DMS153 treated with DMSO at 0.1 percent for 48 hours (cell line): Measurements from ENCODE around the gene ANKZF1.

Experiments
- DNase-seq: peaks from one replicate; lab custom pipeline; 2025; ENCODE audit not compliant: unreplicated experiment; lab: John Stamatoyannopoulos, UW

Gene ANKZF1

DNA sequence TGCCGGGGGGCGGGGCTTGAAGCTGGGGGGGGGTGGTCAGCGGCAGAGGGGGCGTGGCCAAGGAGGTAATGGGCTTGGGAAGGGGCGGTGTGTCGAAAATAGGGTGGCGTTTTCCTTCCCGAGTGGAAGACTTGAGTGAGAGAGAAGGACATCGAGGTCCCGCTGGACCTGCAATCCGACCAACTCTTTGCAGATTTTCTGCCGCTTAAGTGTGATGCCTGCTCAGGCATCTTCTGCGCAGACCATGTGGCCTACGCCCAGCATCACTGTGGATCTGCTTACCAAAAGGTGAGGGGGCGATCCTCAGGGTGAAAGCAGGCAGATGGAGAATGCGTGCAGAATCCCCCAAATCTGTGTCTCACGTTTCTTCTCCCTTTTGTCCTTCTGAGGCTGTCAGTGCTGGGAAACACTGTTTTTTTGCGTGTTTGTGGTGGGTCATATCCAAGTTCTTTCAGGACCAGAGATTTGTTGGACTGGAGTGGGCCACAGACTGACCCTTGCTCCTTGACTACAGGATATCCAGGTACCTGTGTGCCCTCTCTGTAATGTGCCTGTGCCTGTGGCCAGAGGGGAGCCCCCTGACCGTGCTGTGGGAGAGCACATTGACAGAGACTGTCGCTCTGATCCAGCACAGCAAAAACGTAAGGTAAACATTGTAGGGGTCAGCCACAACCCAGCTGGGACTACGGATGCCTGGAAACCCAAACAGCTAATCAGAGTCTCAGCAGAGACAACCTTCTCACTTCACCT is 22.3 kb upstream of the ANKZF1 start:
- DNase-seq: no peak

- DNase-seq: no peak
Observed at GRCh38 chr2:219207884-219208740, 21.5 kb upstream of the ANKZF1 start.

DNA sequence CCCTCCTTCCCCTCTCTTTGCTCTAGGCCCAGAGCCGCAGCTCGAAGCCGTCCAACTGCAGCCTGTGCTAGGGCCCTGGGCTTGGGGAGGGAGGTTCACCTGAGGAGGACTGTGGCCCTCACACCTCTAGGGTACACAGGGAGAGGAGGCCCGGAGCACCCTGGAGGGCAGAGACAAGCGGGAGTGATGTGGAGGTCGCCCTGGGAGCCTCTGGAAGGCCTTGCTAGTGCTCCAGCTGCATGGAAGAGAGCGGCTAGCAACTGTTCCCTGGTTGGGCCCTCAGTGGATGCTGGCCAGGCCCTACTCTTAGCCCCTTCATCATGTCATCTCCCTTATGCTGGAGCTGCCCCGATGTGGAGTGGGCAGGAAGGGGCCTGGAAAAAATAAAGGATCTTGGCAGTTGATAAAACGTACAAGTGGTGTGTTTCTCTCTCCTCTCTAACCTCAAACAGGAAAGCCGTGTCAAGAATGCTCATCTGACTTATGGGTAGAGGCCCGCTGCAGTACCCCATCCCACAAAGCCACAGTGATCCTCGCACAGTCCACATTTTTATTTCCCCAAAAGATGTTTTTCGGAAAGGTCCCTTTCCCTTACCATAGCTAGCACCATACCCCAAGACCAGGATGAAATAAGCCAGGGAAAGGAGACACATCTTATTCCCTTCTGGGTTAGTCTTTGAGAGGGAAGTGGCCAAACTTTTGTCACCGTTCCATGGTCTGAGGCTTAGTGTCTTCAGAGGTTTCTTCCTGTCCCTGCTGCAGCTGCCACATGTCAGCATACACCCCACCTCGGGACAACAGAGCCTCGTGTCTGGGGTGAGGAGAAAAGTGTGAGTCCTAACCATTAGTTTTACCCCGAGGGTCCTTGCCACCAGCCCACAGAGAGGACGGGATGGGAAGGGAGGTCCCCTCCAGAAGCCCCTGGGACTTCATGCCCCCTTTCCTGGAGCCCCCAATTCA is 20.1 kb upstream of the ANKZF1 start:
- DNase-seq: no peak

DNA sequence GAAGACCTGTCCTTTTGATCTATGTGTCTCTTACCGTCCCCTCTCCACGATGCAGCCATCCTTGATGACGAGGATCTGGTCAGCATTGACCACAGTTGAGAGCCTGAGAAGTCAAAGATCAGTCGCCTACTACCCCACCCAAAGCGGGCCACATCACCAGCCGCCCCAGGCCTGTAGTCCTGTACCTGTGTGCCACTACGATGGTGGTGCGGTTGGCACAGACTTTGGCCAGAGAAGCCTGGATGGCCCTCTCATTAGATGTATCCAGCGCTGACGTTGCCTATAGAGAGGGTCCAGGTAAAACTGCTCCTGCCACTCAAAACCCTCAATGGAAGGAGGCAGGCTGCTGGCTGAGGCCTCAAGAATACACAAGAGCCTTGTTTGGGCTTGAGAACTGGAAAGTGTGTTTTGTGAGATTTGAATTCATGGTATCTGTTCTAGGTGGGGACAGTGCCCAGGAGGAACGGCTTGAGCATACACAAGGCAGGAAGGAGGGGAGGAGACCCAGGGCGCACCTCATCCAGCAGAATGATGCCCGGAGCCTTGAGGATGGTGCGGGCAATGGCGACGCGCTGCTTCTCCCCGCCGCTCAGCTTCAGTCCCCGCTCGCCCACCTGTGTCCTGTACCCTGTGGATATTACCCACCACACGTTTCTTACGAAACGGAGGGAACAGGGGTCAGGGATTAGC is 19.3 kb upstream of the ANKZF1 start:
- DNase-seq: no peak

- DNase-seq: no peak
Observed at GRCh38 chr2:219210886-219211362, 18.7 kb upstream of the ANKZF1 start.

DNA sequence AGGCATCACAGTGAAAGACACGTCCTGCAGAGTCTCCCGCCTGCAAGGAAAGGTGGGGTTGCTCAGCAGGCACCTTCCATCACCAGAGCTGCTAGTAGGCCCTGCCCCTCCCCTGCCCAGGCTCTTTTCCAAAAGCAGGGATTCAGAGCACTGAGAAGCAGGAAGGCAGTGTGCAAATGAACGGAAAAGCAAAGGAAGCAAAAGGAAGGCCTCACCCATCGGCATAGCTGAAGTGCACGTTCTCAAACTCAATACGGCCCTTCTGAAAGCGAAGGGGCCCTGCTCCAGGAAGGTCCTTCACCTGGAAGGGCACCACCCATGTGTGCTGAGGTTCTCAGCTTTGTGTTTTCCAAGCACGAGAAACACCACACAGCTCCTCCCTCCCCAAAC is 16.6 kb upstream of the ANKZF1 start:
- no peak for DNase-seq

DNA sequence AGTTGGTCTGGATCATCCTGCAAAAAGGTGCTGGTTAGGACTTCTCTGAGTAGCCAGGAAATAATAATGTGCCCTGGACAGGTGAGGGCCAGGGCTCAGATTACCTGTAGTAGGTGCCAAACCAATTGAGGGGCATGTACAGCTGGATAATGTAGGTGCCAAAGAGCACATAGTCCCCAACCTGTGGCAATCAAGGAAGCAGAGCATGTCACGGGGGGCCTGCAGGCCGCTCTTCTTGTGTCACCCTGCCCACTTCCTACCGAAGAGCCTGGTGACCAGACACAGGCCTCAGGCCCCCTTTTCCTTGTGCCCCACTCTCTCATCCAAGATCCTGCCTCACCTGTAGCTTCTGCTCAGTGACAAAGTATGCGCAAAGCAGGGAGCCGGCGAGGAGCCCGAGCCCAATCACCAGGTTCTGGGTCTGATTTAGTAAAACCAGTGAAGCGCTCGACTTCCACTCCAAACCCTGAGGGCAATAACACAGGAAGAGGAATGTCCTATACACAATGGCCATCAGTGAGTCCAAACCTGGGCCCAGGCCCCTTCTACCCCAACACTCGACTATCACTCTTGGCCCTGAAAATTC is 16.0 kb upstream of the ANKZF1 start:
- no peak for DNase-seq

DNA sequence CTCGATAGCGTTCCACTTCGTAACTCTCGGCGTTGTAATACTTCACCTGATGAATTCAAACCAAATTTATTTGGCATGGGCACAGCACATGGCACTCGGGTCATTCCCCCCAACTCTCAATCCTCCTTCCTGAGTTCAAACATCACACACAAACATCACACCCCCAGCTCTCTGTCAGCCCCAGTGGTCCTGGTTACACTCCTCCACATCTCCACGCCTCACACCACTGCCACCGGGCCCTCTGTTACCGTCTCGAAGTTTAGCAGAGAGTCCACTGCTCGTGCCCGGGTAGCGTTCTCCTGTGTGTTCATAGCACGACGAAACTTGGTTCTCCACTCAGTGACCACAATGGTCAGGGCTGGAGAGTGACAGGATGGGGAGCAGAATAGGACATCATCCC is 15.5 kb upstream of the ANKZF1 start:
- DNase-seq: no peak

DNA sequence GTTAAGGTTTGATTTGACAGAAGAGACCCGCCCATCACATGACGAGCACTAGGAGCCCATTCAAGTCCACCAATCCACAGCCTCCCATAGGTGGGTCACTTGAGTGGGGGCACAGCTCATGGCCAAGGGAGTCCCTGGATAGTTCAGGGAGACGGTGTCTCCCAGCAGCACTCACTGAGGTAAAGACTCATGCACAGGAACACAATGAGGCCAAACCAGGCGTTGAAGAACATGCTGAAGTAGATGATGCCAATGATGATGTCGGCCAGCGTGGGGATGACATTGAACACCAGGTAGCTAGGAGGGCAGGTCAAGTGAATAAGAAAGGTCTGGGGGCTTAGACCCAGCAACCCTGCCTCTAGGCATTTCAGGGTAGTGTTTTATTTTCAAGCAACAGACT is 14.8 kb upstream of the ANKZF1 start:
- no peak for DNase-seq

GRCh38 chr2:219215871-219216534 is 13.6 kb upstream of the ANKZF1 start:
- DNase-seq: no peak

DNA sequence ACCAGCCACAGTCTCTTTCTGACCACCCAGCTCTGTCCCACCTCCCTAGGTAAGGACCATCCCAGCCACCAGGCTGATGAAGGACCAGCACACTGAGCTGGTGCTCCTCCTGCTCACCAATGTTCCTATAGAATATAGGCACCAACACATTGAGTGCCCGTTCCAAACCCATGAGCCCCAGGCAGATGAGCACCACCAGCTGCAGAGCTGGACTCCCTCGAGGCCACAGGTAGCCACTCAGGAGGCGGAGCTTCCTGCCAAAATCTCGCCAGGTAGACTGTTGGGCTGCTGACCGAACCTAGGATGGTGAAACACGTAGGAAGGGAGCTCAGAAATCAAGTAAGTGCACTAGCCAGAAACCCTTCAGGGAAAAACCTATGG is 13.1 kb upstream of the ANKZF1 start:
- DNase-seq: no peak

GRCh38 chr2:219218217-219218731 is 11.3 kb upstream of the ANKZF1 start:
- no peak for DNase-seq

GRCh38 chr2:219218732-219219701 is 10.6 kb upstream of the ANKZF1 start, which contains the start of gene ABCB6:
Gene ABCB6, minus strand, starts transcription at chr2:219218958. Its CDS starts 285 bp downstream, at chr2:219218673.
- DNase-seq: peak; percentile 84

GRCh38 chr2:219219784-219220532 is 9.6 kb upstream of the ANKZF1 start:
- no peak for DNase-seq

DNA sequence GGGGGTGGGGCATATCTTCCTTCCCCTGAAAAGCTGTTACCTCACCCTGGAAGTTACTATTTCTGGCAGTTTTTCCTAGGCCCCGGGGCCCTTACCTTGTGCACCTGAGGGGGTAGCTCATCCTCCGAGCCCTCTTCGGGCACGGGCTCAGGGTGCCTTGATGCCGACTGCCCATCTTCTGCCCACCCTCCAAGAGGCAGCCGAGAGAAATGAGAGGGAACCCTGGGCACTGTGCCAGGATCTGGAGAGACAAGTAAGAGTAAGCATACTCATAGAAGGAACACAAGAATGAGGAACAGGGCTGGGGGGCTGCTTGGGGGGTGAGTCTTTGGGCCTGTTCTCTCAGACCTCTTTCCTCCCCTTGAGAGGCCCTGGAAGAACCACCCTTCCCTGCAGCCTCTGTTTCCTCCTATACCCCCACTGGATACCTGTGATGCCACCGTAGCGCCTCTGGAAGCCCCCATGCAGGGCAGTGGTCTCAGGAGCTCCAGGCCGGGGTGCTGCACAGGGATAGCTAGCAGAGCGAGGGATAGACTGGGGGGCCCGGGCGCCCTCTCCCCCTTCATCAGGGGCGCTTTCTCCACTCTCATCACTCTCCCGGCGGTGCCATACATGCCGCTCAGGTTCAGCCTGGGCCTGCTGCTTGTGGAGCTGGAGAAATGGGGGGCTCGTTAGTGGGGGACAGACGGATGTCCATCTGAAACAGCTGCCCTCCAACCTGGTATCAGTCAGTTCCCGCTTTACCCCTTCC is 8.8 kb upstream of the ANKZF1 start:
- no peak for DNase-seq

DNA sequence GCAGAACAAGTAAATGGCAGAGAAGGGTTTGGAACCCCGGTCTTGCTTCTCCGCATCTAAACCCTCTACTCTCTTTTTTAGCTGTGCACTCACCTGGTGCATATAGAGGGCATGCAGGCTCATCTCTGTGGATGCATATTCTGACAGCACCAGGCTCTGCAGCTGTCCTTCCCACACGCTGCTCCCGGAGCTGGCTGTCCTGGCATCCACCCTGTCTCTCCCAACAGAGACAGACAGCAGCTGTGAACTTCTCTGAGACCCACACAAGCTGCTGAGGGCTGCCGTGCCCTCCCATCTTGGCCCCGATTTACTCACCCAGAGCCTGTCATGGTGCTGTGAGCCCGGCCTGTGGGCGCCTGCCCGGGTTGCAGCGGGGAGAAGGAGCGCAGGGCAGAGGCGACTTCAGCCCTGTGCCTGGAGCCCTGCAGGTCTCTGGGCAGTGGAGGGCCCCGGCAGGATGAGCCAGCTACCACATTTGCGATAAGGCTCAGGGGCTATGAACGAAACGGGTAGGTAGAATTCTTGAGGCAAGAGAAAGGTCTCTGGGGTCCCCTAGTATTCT is 7.6 kb upstream of the ANKZF1 start:
- no peak for DNase-seq
